MM.1S (cell line): ENCODE results near the gene EXTL1.

ENCODE experiments used
- DNase-seq: peaks from one replicate; pipeline ENCODE4 v3.0.0-alpha.2; 2015
- H2AFZ ChIP-seq: fragments of 300-600 bp; sonication (generic); 2 replicates; pipeline ENCODE4 v1.6.0; 2016; ENCODE audit warnings: antibody characterized with exemption, low read length
- H3F3A ChIP-seq: fragments of 300-600 bp; sonication (generic); 2 replicates; pipeline ENCODE4 v1.6.1; 2016; ENCODE audit warnings: mild to moderate bottlenecking, antibody characterized with exemption, low read length, moderate library complexity, mixed read lengths; ENCODE audit not compliant: insufficient read depth
- H3K27ac ChIP-seq: fragments of 300-600 bp; sonication (generic); 2 replicates; pipeline ENCODE4 v1.5.1; 2016; ENCODE audit warnings: mild to moderate bottlenecking, low read length
- H3K27me3 ChIP-seq: fragments of 300-600 bp; sonication (generic); replicated peaks from 2 replicates; pipeline ENCODE4 v1.6.0; 2016; ENCODE audit warnings: low read length; ENCODE audit not compliant: insufficient read depth
- H3K36me3 ChIP-seq: fragments of 300-600 bp; sonication (generic); replicated peaks from 2 replicates; pipeline ENCODE4 v1.6.1; 2016; ENCODE audit warnings: mild to moderate bottlenecking, low read length, mixed read lengths; ENCODE audit not compliant: insufficient read depth
- H3K4me1 ChIP-seq: fragments of 300-600 bp; sonication (generic); 2 replicates; pipeline ENCODE4 v1.6.1; 2016; ENCODE audit warnings: low read length, mixed read lengths
- H3K4me2 ChIP-seq: fragments of 300-600 bp; sonication (generic); 2 replicates; pipeline ENCODE4 v1.6.0; 2016; ENCODE audit warnings: low read depth, low read length
- H3K4me3 ChIP-seq: fragments of 300-600 bp; sonication (generic); 2 replicates; pipeline ENCODE4 v1.5.1; 2016; ENCODE audit warnings: low read length, mixed read lengths
- H3K79me2 ChIP-seq: fragments of 300-600 bp; sonication (generic); 2 replicates; pipeline ENCODE4 v1.6.1; 2016; ENCODE audit warnings: mixed run types, low read length, mixed read lengths
- H3K9ac ChIP-seq: fragments of 300-600 bp; sonication (generic); 2 replicates; pipeline ENCODE4 v1.6.1; 2016; ENCODE audit warnings: low read length, mixed read lengths
- H3K9me2 ChIP-seq: fragments of 300-600 bp; sonication (generic); replicated peaks from 2 replicates; pipeline ENCODE4 v1.6.1; 2016; ENCODE audit warnings: mild to moderate bottlenecking, low read length, mixed read lengths; ENCODE audit not compliant: insufficient read depth
- H3K9me3 ChIP-seq: fragments of 300-600 bp; sonication (generic); replicated peaks from 2 replicates; pipeline ENCODE4 v1.6.1; 2016; ENCODE audit warnings: mild to moderate bottlenecking, low read length, mixed read lengths; ENCODE audit not compliant: insufficient read depth
- H4K20me1 ChIP-seq: fragments of 300-600 bp; sonication (generic); 2 replicates; pipeline ENCODE4 v1.6.1; 2016; ENCODE audit warnings: mild to moderate bottlenecking, low read length, moderate library complexity, mixed read lengths; ENCODE audit not compliant: insufficient read depth
- EZH2 ChIP-seq: fragments of 300-600 bp; sonication (generic); optimal IDR thresholded peaks from 2 replicates; pipeline ENCODE3; 2017; ENCODE audit warnings: low read depth, mild to moderate bottlenecking, antibody characterized with exemption, low read length, mixed read lengths
- EZH2phosphoT487 ChIP-seq: fragments of 300-600 bp; sonication (generic); IDR thresholded peaks from 2 replicates; pipeline ENCODE4 v1.6.1; 2018; ENCODE audit warnings: antibody characterized with exemption, low read length
- TF ChIP-seq, protein P1 (sequence below): fragments of 300-600 bp; sonication (generic); IDR thresholded peaks from 2 replicates; pipeline ENCODE4 v1.5.1; 2016; ENCODE audit warnings: antibody characterized with exemption, low read length, mixed read lengths

EXTL1 gene

DNA sequence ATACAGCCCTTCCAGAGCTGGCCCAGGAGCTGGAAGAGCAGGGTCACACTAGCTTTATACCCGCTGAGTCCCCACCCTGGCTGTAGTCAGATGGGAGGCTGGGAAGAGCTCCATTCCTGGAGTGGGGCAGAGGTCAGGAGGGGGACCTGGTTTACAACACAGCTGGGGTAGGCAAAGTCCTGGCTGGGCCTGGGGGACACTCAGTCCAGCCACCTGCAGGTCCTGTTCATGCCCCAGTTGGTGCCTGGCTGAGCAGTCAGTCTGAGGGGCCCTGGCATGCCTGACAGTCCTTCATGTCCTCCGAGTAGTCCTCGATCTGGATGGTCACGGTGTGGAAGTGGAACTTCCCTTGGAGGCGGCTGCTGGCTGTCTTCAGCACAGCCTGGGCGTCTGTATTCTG lies 17.3 kb downstream of the EXTL1 start:
- TF ChIP-seq EZH2 (no peak), EZH2phosphoT487 (no peak)
- TF ChIP-seq, protein P1, sequence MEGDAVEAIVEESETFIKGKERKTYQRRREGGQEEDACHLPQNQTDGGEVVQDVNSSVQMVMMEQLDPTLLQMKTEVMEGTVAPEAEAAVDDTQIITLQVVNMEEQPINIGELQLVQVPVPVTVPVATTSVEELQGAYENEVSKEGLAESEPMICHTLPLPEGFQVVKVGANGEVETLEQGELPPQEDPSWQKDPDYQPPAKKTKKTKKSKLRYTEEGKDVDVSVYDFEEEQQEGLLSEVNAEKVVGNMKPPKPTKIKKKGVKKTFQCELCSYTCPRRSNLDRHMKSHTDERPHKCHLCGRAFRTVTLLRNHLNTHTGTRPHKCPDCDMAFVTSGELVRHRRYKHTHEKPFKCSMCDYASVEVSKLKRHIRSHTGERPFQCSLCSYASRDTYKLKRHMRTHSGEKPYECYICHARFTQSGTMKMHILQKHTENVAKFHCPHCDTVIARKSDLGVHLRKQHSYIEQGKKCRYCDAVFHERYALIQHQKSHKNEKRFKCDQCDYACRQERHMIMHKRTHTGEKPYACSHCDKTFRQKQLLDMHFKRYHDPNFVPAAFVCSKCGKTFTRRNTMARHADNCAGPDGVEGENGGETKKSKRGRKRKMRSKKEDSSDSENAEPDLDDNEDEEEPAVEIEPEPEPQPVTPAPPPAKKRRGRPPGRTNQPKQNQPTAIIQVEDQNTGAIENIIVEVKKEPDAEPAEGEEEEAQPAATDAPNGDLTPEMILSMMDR: no peak
- Histone ChIP-seq H3K4me2 (no peak overlapping the region), H4K20me1 (no peaks in the 10 kb centered on the region), H3K4me1 (0 out of 2 replicates have a peak, but pooled peaks cover 3% of the 10 kb centered on the region), H3K27me3 (peaks cover 49% of the 10 kb centered on the region), H3K9me2 (no peaks in the 10 kb centered on the region), H3K27ac (no peak overlapping the region), H3K4me3 (no peak overlapping the region), H3K9ac (no peak overlapping the region), H3K79me2 (no peaks in the 10 kb centered on the region), H3F3A (no peaks in the 10 kb centered on the region), H3K36me3 (no peaks in the 10 kb centered on the region), H2AFZ (no peak overlapping the region), H3K9me3 (no peaks in the 10 kb centered on the region)
- DNase-seq: no peak

DNA sequence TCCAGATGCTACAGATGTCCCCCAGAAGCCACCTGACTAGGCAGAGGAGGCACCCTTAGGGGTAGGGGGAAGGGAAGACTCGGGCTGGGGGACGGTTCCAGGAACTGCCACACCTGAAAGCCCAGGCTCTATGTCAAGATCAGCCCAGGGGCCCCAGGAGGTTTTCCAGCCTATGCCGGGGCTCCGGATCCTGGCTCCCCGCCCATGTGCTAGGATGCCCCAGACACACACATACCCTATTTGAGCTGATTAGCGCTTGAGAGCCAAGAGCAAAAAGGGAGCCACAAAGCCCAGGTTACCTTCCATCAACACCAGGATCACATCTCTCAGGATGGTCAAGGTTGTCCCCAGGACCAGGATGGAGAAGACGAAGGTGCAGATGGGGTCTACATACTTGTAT lies 19.8 kb downstream of the EXTL1 start:
- no peaks in the 10 kb centered on the region for H3K4me1 ChIP-seq

DNA sequence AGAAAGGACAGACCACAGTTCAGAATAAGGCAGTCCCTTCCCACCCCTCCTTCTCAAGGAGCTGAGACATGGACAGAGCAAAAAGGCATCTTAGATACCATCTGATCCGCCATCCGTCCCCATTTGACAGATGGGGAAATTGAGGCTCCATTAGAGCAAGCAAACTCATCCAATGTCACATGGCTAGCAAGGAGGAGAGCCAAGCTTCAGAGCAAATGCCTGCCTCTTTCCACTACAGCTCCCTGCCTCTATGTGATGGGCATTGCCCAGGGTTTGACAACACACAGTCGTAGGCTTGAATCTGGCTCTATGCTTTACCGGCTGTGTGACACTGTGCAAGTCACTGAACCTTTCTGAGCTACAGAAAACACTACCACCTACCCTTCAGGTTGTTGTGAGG lies 20.4 kb downstream of the EXTL1 start:
- H3K4me2 ChIP-seq: no peak overlapping the region
- TF ChIP-seq, protein P1: no peak
- TF ChIP-seq EZH2 (no peak), EZH2phosphoT487 (no peak)

More for the DNA sequence above, 19.8 kb downstream of the EXTL1 start:
- no peaks in the 10 kb centered on the region for H3K9me2 ChIP-seq
- no peaks in the 10 kb centered on the region for H3F3A ChIP-seq
- no peak overlapping the region for H3K4me3 ChIP-seq
- H3K27me3 ChIP-seq: peaks cover 64% of the 10 kb centered on the region
- no peaks in the 10 kb centered on the region for H3K9me3 ChIP-seq
- H2AFZ ChIP-seq: no peak overlapping the region
- DNase-seq: no peak
- no peak overlapping the region for H3K4me2 ChIP-seq
- H3K9ac ChIP-seq: no peak overlapping the region
- H3K27ac ChIP-seq: no peak overlapping the region
- no peaks in the 10 kb centered on the region for H3K36me3 ChIP-seq
- H4K20me1 ChIP-seq: no peaks in the 10 kb centered on the region
- TF ChIP-seq, protein P1: no peak
- TF ChIP-seq EZH2phosphoT487: no peak
- TF ChIP-seq EZH2: no peak
- H3K79me2 ChIP-seq: no peaks in the 10 kb centered on the region

More for the DNA sequence above, 20.4 kb downstream of the EXTL1 start:
- Histone ChIP-seq H2AFZ (no peak overlapping the region), H3K9me2 (no peaks in the 10 kb centered on the region), H3K27ac (no peak overlapping the region), H3F3A (no peaks in the 10 kb centered on the region), H3K79me2 (no peaks in the 10 kb centered on the region), H3K9ac (no peak overlapping the region), H3K36me3 (no peaks in the 10 kb centered on the region), H4K20me1 (no peaks in the 10 kb centered on the region), H3K27me3 (peaks cover 70% of the 10 kb centered on the region), H3K4me3 (no peak overlapping the region), H3K9me3 (no peaks in the 10 kb centered on the region), H3K4me1 (no peaks in the 10 kb centered on the region)
- no peak for DNase-seq
